ENCODE data around the gene MAPRE3.
A peak's percentile ranks its signal among the peaks of the same experiment; 100 is the strongest.

MAPRE3 gene

GRCh38 chr2:26970244-26970927 lies at the start of gene MAPRE3:
Gene MAPRE3 (plus strand): TSS chr2:26970637. CDS start chr2:27022219, 51,582 bp downstream.
- peak within 1 kb of the TSS; percentile 79 for H3K27ac ChIP-seq
- TF ChIP-seq CTCF (conservative IDR thresholded peaks at IDR 0.05) = no peak

- H3K27ac ChIP-seq = no peak overlapping the region
- TF ChIP-seq CTCF (conservative IDR thresholded peaks at IDR 0.05) = no peak
Observed at GRCh38 chr2:26921323-26921722, 49.1 kb upstream of the MAPRE3 start.

- H3K27ac ChIP-seq = peak overlapping the region; percentile 40
- peak; percentile 92 for TF ChIP-seq CTCF (conservative IDR thresholded peaks at IDR 0.05)
Observed at GRCh38 chr2:26922405-26923188, 47.8 kb upstream of the MAPRE3 start.

GRCh38 chr2:26923189-26923466 lies 47.3 kb upstream of the MAPRE3 start:
- peak overlapping the region; percentile 40; the same call in 1 of the 2 replicates for H3K27ac ChIP-seq

GRCh38 chr2:26924731-26925099 lies 45.7 kb upstream of the MAPRE3 start:
- TF ChIP-seq CTCF (conservative IDR thresholded peaks at IDR 0.05) = no peak
- no peak overlapping the region for H3K27ac ChIP-seq

GRCh38 chr2:26925100-26925791 lies 45.2 kb upstream of the MAPRE3 start:
- H3K27ac ChIP-seq = no peak overlapping the region

GRCh38 chr2:26927221-26927620 lies 43.2 kb upstream of the MAPRE3 start:
- no peak for TF ChIP-seq CTCF (conservative IDR thresholded peaks at IDR 0.05)
- no peak overlapping the region for H3K27ac ChIP-seq

More at GRCh38 chr2:26925100-26925791, 45.2 kb upstream of the MAPRE3 start:
- no peak for TF ChIP-seq CTCF (conservative IDR thresholded peaks at IDR 0.05)

All from VCaP (cell line).